KBM-7 (cell line): ENCODE data around the gene ZNF646.

ENCODE experiments used
- DNase-seq: peaks from one replicate; pipeline ENCODE4 v3.0.0-alpha.2; 2015
- in situ Hi-C: fragments of 300-500 bp; cut with MboI; formaldehyde crosslinking; loops from 2 replicates; pipeline ENCODE4 v1.14.3; 2020; ENCODE audit warnings: low sequenced_read_pairs, low pct_unique_long_range_greater_than_20kb, mixed read lengths

Gene ZNF646

DNA sequence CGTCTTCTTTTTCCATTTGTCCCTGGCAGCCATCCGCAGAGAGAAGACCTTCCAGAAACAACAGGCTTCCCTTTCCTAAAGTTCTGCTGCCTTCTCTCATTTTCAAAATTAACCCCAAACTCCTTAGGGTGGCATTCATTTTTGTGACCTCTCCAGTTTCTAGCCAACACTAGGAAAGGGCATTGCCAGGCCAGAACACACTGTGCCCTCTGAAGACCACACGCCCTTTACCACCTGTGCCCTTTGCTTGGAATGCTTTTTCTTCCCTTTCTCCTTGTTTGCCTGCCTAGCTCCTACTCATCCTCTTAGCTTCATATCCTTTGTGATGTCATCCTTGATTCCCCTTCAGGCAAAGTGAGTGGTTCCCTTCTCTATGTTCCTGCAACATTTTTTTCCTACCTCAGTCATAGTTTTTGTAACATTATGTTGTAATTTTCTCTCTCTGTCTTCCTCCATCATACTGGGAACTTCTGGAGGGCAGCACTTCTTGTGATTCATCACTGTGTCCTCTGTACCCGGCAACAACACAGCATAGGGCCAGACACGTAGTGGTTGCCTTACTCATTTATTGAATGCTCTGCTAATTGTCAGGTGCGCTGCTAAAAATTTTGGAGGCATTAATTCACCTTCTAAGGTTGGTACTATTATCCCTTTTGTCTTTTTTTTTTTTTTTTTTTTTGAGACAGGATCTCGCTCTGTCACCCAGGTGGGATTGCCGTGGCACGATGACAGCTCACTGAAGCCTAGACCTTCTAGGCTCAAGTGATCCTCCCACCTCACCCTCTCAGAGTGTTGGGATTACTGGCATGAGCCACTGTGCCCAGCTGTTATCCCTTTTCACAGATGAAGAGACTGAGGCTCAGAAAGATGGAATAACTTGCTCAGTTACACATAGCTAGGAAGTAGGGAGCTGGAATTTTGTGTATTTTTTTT, 44.3 kb downstream of the ZNF646 start:
- no peak for DNase-seq
- in situ Hi-C loops, result no loop called here

DNA sequence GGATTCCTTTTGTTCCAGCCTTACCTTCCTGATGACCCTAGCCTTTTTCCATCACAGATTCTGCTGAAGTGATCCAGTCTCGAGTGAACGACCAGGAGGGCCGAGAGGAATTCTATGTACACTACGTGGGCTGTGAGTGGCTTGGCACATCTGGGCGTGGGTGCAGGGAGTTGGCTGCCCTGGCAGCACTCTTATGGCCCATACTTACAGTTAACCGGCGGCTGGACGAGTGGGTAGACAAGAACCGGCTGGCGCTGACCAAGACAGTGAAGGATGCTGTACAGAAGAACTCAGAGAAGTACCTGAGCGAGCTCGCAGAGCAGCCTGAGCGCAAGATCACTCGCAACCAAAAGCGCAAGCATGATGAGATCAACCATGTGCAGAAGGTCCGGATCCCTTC, 45.9 kb downstream of the ZNF646 start:
- in situ Hi-C loops, result no loop called here
- DNase-seq, result no peak

DNA sequence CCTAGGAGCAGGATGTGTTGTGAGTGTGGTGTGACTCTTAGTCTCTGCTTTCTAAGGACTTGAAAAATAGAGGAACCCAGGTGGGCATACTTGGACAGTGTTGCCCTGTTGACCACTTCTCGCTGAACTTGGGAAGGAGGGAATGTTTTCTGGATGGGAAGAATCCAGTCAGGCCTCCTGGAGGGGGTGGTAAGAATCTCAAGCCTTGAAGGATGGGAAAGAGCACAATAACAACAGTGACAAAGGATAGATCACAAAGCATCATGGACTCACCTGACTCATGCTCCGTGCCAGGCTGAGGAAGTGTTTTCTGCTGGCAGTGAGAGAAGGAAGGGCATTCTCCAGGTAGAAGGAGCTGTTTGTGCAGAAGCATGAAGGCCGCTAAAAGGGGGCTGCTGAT, 51.6 kb downstream of the ZNF646 start:
- in situ Hi-C loops, result no loop called here
- no peak for DNase-seq

DNA sequence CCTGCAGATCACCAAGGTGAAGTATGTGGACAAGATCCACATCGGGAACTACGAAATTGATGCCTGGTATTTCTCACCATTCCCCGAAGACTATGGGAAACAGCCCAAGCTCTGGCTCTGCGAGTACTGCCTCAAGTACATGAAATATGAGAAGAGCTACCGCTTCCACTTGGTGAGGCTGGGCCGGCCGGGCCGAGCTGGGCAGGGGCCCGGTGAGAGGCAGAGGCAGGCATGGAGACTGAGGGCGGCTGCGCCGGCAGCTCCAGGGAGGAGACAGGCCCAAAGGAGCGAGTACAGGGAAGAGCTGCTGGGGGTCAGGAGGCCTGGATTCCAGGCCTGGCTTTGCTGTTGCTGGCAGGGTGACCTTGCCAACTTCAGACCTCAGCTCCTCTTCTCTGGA, 53.0 kb downstream of the ZNF646 start:
- no peak for DNase-seq
- in situ Hi-C loops, result no loop called here

DNA sequence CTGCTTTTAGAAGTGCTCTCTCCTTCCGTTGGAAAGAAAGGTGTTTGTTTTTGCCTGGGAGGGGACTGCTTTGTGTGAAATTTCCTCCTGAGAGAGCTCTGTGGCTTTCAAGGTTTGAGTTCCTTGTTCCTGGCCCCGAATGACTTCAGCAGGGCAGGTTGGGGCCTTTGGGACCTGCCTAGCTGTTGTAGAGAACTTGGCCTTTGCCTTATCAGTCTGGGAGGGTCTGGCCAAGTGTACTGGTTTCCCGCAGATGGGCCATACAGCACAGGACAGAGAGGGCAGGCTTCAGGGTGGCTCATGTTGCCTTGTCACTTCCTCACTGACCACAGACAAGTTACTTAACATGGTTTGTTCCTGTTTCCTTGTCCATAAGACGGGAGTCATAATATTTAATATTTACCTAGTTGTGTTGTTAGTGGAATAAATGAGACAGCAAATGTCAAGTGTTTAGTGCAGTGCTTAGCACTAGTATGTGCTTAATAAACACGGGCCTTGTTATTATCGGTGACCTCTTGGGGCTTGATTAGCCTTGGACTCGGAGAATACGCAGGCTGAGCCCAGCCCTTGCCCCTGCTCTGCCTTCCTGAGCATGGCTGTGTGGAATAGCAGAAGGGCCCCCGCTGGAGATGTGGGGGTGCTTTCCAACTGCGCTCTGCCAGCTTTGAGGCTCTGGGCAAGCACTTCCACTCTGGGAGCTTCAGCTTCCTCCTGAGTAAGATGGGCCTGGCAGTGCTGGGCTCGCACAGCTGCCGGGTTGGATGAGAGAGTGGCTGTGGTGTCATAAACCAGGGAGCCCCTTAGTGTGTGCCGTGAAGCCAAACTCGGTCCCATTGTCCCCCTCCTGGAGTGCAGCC, 54.7 kb downstream of the ZNF646 start:
- peak; percentile 90 for DNase-seq
- in situ Hi-C loops, result no loop called here

DNA sequence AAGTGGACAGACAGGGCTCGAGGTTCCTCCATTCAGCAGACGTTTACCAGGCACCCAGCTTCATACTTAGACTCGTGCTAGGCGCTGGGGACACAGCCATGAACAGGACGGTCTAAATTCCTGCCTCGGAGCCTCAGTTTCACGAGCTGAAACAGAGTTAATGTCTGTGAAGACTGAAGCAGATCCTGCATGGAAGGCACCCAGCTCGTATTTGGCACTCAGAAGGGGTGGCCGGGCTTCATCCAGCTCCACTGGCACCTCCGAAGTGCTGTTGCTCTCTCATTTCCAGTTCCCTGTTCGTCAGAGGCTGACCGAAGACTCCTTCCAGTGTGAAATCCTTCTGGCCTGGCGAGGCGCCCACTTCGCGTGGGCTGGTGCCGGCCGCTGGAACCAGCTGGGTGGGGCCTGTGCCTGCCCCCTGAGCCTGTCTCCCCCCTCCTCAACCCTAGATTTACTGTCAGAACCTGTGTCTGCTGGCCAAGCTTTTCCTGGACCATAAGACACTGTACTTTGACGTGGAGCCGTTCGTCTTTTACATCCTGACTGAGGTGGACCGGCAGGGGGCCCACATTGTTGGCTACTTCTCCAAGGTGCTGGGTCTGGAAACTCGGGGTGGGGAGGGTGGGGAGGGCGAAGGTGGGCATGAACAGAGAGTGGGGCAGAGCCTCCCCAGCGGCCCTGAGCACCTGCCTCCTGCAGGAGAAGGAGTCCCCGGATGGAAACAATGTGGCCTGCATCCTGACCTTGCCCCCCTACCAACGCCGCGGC, 55.5 kb downstream of the ZNF646 start:
- in situ Hi-C loops, result no loop called here
- no peak for DNase-seq

DNA sequence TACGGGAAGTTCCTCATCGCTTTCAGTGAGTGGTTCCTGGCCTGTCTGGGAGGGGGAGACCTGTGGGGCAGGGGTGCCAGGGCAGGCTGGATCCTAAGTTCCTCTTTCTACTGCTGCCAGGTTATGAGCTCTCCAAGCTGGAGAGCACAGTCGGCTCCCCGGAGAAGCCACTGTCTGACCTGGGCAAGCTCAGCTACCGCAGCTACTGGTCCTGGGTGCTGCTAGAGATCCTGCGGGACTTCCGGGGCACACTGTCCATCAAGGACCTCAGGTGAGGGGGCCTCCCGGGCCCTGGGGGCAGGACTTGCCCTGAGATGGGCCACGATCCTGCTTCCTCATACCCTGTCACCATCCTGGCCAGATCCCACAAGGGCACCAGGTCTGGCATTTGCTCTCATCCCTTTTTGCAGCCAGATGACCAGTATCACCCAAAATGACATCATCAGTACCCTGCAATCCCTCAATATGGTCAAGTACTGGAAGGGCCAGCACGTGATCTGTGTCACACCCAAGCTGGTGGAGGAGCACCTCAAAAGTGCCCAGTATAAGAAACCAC, 56.2 kb downstream of the ZNF646 start:
- in situ Hi-C loops, result no loop called here
- DNase-seq, result no peak

DNA sequence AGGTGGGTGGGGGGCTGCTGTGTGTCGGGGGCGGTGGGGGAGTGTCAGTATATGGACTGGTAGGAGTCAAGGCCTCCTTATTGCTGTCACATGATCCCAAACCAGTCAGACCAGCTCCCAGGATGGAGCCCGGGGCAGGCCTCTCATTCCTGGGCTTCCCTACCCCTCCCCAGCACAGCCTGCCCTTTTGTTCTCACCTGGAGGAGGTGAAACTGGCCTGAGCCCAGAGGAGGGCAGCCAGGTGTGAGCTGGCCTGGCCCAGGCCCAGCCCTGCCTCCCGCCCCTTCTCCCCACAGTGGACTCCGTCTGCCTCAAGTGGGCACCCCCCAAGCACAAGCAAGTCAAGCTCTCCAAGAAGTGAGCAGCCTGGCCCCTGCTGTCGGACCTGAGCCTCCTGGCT, 56.7 kb downstream of the ZNF646 start:
- no peak for DNase-seq

DNA sequence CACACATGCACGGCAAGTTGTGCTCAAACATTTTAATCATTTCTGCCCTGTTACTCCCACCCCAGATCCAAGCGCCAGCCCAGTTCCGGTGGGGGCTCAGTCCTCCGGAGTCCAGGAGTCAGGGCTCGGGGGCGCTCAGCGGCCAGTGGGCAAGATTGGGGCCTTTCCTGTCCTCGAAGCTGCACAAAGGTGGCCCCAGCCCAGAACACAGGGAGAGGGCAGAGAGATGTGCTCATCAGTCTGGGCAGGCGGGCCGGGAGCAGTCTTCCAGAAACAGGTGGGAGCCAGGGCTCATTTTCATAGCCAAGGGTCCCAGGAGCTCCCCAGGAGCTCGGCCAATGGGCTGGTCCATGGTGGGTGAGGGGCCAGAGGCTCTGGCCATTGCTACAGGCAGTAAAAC, 57.2 kb downstream of the ZNF646 start:
- in situ Hi-C loops, result no loop called here

More for the DNA sequence above, 56.7 kb downstream of the ZNF646 start:
- in situ Hi-C loops, result no loop called here

DNA sequence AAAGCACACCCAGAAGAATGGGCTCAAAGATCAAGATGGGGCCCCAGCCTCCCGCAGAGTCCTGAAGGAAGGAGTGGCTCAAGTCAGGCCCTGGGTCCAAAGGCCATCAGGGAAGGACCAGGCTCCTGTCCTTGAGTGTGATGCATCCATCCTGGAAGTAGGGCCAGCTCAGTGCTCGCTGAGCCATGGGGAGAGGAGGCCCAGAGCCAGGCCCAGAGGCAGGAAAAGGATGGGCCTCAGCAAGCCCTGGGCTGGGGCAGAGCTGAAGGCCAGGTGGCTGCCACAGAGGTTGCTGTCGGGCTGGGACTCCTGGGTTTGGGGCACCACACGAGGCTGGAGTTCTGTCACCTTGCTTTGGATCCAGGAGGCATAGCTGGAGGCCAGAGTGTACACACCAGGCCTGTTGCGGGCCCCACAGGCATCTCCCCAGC, 57.6 kb downstream of the ZNF646 start:
- no peak for DNase-seq
- in situ Hi-C loops, result no loop called here

More for the DNA sequence above, 57.2 kb downstream of the ZNF646 start:
- no peak for DNase-seq

DNA sequence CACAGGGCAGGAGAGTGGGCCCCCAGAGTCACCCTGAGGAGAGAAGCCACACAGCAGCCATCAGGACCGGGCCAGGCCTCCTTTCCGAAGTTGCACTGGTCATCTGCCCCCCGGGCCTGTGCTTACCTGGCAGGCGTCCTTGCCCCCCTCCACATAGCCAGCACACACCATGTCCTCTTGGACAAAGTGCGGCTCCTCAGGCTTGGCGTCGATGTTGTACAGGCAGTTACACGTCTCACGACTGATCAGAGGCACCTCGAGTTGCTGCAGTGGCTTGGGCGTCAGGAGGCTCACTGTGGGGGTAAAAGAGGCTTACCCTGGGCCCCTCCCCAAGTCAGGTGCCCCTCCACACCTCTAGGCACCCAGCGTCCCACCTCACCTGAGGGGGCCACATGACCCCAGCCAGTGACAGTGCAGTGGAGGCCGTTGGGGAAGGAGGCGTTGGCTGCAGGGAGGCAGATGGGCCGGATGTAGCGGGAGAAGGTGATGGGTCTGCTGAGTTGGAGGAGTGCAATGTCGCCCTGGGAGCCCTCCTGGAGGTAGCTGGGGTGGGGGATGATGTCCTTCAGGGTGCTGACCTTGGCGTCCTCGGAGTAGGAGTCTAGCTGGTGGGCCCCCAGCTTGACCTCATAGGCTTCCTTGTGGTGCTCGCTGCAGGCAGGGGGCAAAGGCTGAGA, 58.2 kb downstream of the ZNF646 start:
- in situ Hi-C loops, result no loop called here
- DNase-seq, result no peak

DNA sequence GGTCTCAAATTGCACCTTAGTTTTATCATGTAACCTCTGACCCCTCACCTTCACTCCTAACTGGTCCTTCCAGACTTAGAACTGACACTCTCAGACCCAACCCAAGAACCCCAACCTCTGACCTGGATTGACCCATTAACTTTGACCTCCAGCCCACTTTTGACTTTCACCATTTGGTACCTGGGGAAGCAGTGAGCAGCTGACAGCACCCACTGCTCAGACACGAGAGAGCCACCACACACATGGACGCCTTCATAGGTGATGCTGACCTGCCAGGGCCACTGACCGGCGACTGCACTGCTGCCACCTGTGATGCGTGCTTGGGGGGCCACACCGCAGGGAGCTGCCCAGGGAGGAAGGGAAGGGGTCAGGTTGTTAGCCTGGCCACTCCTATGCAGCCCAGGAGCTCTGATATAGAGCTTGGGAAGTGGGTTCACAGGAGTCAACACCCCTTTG, 58.9 kb downstream of the ZNF646 start:
- in situ Hi-C loops, result no loop called here
- DNase-seq, result no peak
